ENCODE results near the gene DDX19B.
"Not testable (repeated sequence)": the region's sequence is repeated elsewhere in the genome, so short reads cannot be mapped to it uniquely, and the experiment has no call there.

DDX19B gene

GRCh38 chr16:70348991-70349390 lies 50.0 kb downstream of the DDX19B start:
- in situ Hi-C loops (cut with MboI; ENCODE audit: low sequenced_read_pairs) = no loop called here

GRCh38 chr16:70349783-70350182 lies 50.8 kb downstream of the DDX19B start:
- in situ Hi-C loops (cut with MboI; ENCODE audit: low sequenced_read_pairs) = no loop called here

- in situ Hi-C loops (cut with MboI; ENCODE audit: low sequenced_read_pairs) = no loop called here
These were observed 60.6 kb downstream of the DDX19B start for GRCh38 chr16:70359552-70359951.

GRCh38 chr16:70364399-70364798 lies 65.4 kb downstream of the DDX19B start:
- in situ Hi-C loops (cut with MboI; ENCODE audit: low sequenced_read_pairs) = no loop called here

- in situ Hi-C loops (cut with MboI; ENCODE audit: low sequenced_read_pairs) = not testable (repeated sequence)
These were observed 71.2 kb downstream of the DDX19B start for GRCh38 chr16:70370145-70370544.

- in situ Hi-C loops (cut with MboI; ENCODE audit: low sequenced_read_pairs) = no loop called here
These were observed 71.9 kb downstream of the DDX19B start for GRCh38 chr16:70370924-70371323.

GRCh38 chr16:70372921-70373728 lies 74.1 kb downstream of the DDX19B start:
- in situ Hi-C loops (cut with MboI; ENCODE audit: low sequenced_read_pairs) = no loop called here

GRCh38 chr16:70374213-70374612 lies 75.2 kb downstream of the DDX19B start:
- in situ Hi-C loops (cut with MboI; ENCODE audit: low sequenced_read_pairs) = no loop called here

GRCh38 chr16:70375636-70376611 lies 76.9 kb downstream of the DDX19B start:
- in situ Hi-C loops (cut with MboI; ENCODE audit: low sequenced_read_pairs) = no loop called here

- in situ Hi-C loops (cut with MboI; ENCODE audit: low sequenced_read_pairs) = no loop called here
These were observed 78.8 kb downstream of the DDX19B start for GRCh38 chr16:70377782-70378181.

- in situ Hi-C loops (cut with MboI; ENCODE audit: low sequenced_read_pairs) = no loop called here
These were observed 80.0 kb downstream of the DDX19B start for GRCh38 chr16:70378869-70379493.

- in situ Hi-C loops (cut with MboI; ENCODE audit: low sequenced_read_pairs) = no loop called here
These were observed 81.4 kb downstream of the DDX19B start for GRCh38 chr16:70380248-70380918.

- in situ Hi-C loops (cut with MboI; ENCODE audit: low sequenced_read_pairs) = no loop called here
These were observed 82.1 kb downstream of the DDX19B start for GRCh38 chr16:70380919-70381603.

- in situ Hi-C loops (cut with MboI; ENCODE audit: low sequenced_read_pairs) = no loop called here
These were observed 82.8 kb downstream of the DDX19B start for GRCh38 chr16:70381604-70382342.

GRCh38 chr16:70383421-70383960 lies 84.5 kb downstream of the DDX19B start:
- in situ Hi-C loops (cut with MboI; ENCODE audit: low sequenced_read_pairs) = no loop called here

Data from HL-60/S4 treated with retinoic acid at 250 ng/mL for 4 days and 3 days (cell line).